Muscle of back (tissue), 11 donors: ENCODE measurements around the gene MAST3. TPM values are rescaled to one million over a fixed set of nuclear protein-coding genes. Genes with fewer than 3 reads are reported as not detected.
"Not testable (repeated sequence)": the region's sequence is repeated elsewhere in the genome, so short reads cannot be mapped to it uniquely, and the experiment has no call there.

Source experiments
- DNase-seq, 3 donors: peaks; one replicate each; pipeline versions ENCODE4 v3.0.0 to v3.0.0-alpha.2; 2013
- polyA plus RNA-seq, 10 donors: library from polyadenylated mRNA; unstranded; fragments of 120-200 nt; gene quantifications; one replicate each; pipeline ENCODE4 v1.2.1, GENCODE V29; 2013; ENCODE audit not compliant: insufficient read length in 10 of 10

The MAST3 gene
- polyA plus RNA-seq, 10 donors: 5.7 to 13.6 (median 8.8) TPM

GRCh38 chr19:18086590-18087138 lies 10.9 kb upstream of the MAST3 start, which contains the start of gene IL12RB1:
Gene IL12RB1, minus strand, starts transcription at chr19:18086934. Its CDS starts 111 bp downstream, at chr19:18086823.
- no peak for DNase-seq

- not testable (repeated sequence) for DNase-seq
These were observed 8.5 kb upstream of the MAST3 start for GRCh38 chr19:18089096-18089541.

- no peak for DNase-seq
These were observed 7.9 kb upstream of the MAST3 start for GRCh38 chr19:18089726-18090125.

GRCh38 chr19:18090545-18091216 lies 6.9 kb upstream of the MAST3 start:
- DNase-seq: no peak

- DNase-seq: peak in 1 of 3 donors; percentile 40
These were observed 6.4 kb upstream of the MAST3 start for GRCh38 chr19:18091217-18091608.

- no peak for DNase-seq
These were observed 4.0 kb upstream of the MAST3 start for GRCh38 chr19:18093439-18094161.

GRCh38 chr19:18096258-18096657 lies 1.3 kb upstream of the MAST3 start:
- DNase-seq: no peak

GRCh38 chr19:18097993-18098890 lies 664 bp downstream of the MAST3 start:
- DNase-seq: no peak

GRCh38 chr19:18098891-18099622 lies 1.5 kb downstream of the MAST3 start:
- DNase-seq: no peak

- no peak for DNase-seq
These were observed 2.0 kb downstream of the MAST3 start for GRCh38 chr19:18099623-18099995.

- no peak for DNase-seq
These were observed 3.1 kb downstream of the MAST3 start for GRCh38 chr19:18100710-18101109.

GRCh38 chr19:18101268-18101667 lies 3.7 kb downstream of the MAST3 start:
- no peak for DNase-seq

GRCh38 chr19:18102916-18103542 lies 5.5 kb downstream of the MAST3 start:
- DNase-seq: no peak

GRCh38 chr19:18104793-18105131 lies 7.2 kb downstream of the MAST3 start:
- DNase-seq: no peak

- DNase-seq: not testable (repeated sequence)
These were observed 7.7 kb downstream of the MAST3 start for GRCh38 chr19:18105259-18105658.

GRCh38 chr19:18107235-18107634 lies 9.7 kb downstream of the MAST3 start:
- DNase-seq: no peak

GRCh38 chr19:18108897-18109296 lies 11.3 kb downstream of the MAST3 start:
- no peak for DNase-seq

GRCh38 chr19:18109341-18109732 lies 11.8 kb downstream of the MAST3 start:
- no peak for DNase-seq

- peak in 1 of 3 donors; percentile 49 for DNase-seq
These were observed 12.4 kb downstream of the MAST3 start for GRCh38 chr19:18109733-18110608.
